T-cell (primary cell): Measurements from ENCODE around the gene DST. TPM values are rescaled to one million over a fixed set of nuclear protein-coding genes. Genes with fewer than 3 reads are reported as not detected.

Experiments
- ATAC-seq, 4 experiments: fragments of 200-7000 bp in 3 of 4; fragments of 150-1000 bp in 1 of 4; cut with Tn5 transposase; replicated peaks in 1 of 4; 1 replicate in 3 of 4; 2 replicates in 1 of 4; pipeline ENCODE4 v1.10.0; 2021; ENCODE audit warnings: moderate library complexity in 3 of 4, mild to moderate bottlenecking in 2 of 4, moderate number of reproducible peaks in 1 of 4
- CTCF ChIA-PET, 2 donors: fragments of 300-600 bp; sonication (Branson Sonifier 250); formaldehyde crosslinking; loops; one replicate each; lab custom pipeline; 2022; ENCODE audit warnings: antibody characterized with exemption in 2 of 2; lab: Charles Lee
- POLR2A ChIA-PET, 2 donors: fragments of 300-600 bp; sonication (Branson Sonifier 250); formaldehyde crosslinking; loops; one replicate each; lab custom pipeline; 2022; ENCODE audit warnings: antibody characterized with exemption in 2 of 2; lab: Charles Lee
- DNase-seq, 35 experiments: peaks; one replicate each; pipeline versions ENCODE4 v3.0.0 to v3.0.0-alpha.2; 2013 to 2023
- H3K27ac ChIP-seq: one replicate; pipeline ENCODE4 v1.5.1; 2013; ENCODE audit warnings: low read length
- H3K27me3 ChIP-seq, 2 experiments: replicated peaks in 1 of 2; 1 replicate in 1 of 2; 2 replicates in 1 of 2; pipeline versions ENCODE4 v1.6.1 to v1.7.0; 2013; ENCODE audit warnings: low read length in 1 of 2, mixed read lengths in 1 of 2; ENCODE audit not compliant: control insufficient read depth in 2 of 2, insufficient read depth in 2 of 2; ENCODE audit errors: extremely low read depth in 1 of 2
- H3K36me3 ChIP-seq, 2 donors: 1 replicate in 1 of 2; 2 replicates in 1 of 2; pipeline versions ENCODE4 v1.6.1 to v1.7.0; 2013; ENCODE audit warnings: low read length in 1 of 2; ENCODE audit not compliant: control insufficient read depth in 2 of 2, insufficient read depth in 1 of 2; ENCODE audit errors: extremely low read depth in 1 of 2
- H3K4me1 ChIP-seq, 2 experiments: 1 replicate in 1 of 2; 2 replicates in 1 of 2; pipeline versions ENCODE4 v1.6.1 to v1.7.0; 2013; ENCODE audit warnings: low read length in 2 of 2, mixed read lengths in 1 of 2; ENCODE audit not compliant: insufficient read depth in 2 of 2, control insufficient read depth in 1 of 2; ENCODE audit errors: extremely low read depth in 1 of 2
- H3K4me3 ChIP-seq, 2 donors: 1 replicate in 1 of 2; 2 replicates in 1 of 2; pipeline versions ENCODE4 v1.5.1 to v1.7.0; 2013; ENCODE audit warnings: mild to moderate bottlenecking in 2 of 2, low read length in 1 of 2, moderate library complexity in 1 of 2; ENCODE audit not compliant: control insufficient read depth in 1 of 2; ENCODE audit errors: extremely low read depth in 1 of 2
- H3K9me3 ChIP-seq: 2 replicates; pipeline ENCODE4 v1.7.0; 2013
- H3K27ac Mint-ChIP-seq, 2 donors: one replicate each; pipeline ENCODE4 v1.8.0; 2020 to 2021; ENCODE audit warnings: mild to moderate bottlenecking in 2 of 2, mixed read lengths in 2 of 2
- H3K27me3 Mint-ChIP-seq, 2 donors: one replicate each; pipeline ENCODE4 v1.8.0; 2021 to 2022; ENCODE audit warnings: mixed read lengths in 2 of 2
- H3K36me3 Mint-ChIP-seq: one replicate; pipeline ENCODE4 v1.8.0; 2021; ENCODE audit warnings: mixed read lengths
- H3K4me1 Mint-ChIP-seq, 3 donors: one replicate each; pipeline ENCODE4 v1.8.0; 2020 to 2022; ENCODE audit warnings: mixed read lengths in 3 of 3, mild to moderate bottlenecking in 1 of 3
- H3K4me3 Mint-ChIP-seq, 3 donors: one replicate each; pipeline ENCODE4 v1.8.0; 2020 to 2022; ENCODE audit warnings: mild to moderate bottlenecking in 3 of 3, mixed read lengths in 3 of 3, moderate library complexity in 3 of 3
- H3K9me3 Mint-ChIP-seq, 3 donors: one replicate each; pipeline ENCODE4 v1.8.0; 2020 to 2022; ENCODE audit warnings: mixed read lengths in 3 of 3
- WGBS: methylation state at CpG from one replicate; pipeline ENCODE4 v1.1.5; 2013; ENCODE audit warnings: missing lambda C conversion rate; ENCODE audit not compliant: insufficient coverage; 5-methylcytosine and 5-hydroxymethylcytosine counted together
- total RNA-seq, 35 experiments: library from RNA in 6 of 35; stranded (reverse) in 6 of 35; fragments of 120-200 nt in 1 of 35; gene quantifications; one replicate each; pipeline versions ENCODE4 v1.2.1 to v1.2.4 and lab custom pipeline; 2013 to 2026

Gene DST
- total RNA-seq, 5 donors from 2014 or later (not counting 1 experiment from before 2014, with no cell fraction given), result 3.1 to 12.1 (median 7.4) TPM

- Mint-ChIP-seq H3K4me1 (no peaks in the 10 kb centered on the region), H3K4me3 (no peak overlapping the region), H3K9me3 (no peaks in the 10 kb centered on the region), H3K27me3 (no peaks in the 10 kb centered on the region), H3K36me3 (no peaks in the 10 kb centered on the region), H3K27ac (no peak overlapping the region)
- H3K27me3 ChIP-seq, result no peaks in the 10 kb centered on the region
- H3K4me1 ChIP-seq, result no peaks in the 10 kb centered on the region
- H3K27ac ChIP-seq, result no peak overlapping the region
- no CpG with 5 or more reads among the region's 2 CpGs for WGBS
- H3K36me3 ChIP-seq, result no peaks in the 10 kb centered on the region
- ChIA-PET CTCF (no interaction called here), POLR2A (no interaction called here)
- no peak overlapping the region for H3K4me3 ChIP-seq
- ATAC-seq (no peak), DNase-seq (no peak)
- H3K9me3 ChIP-seq, result no peaks in the 10 kb centered on the region
These were observed 191.6 kb downstream of the DST start for GRCh38 chr6:56450882-56451739.

- Mint-ChIP-seq H3K27me3 (no peaks in the 10 kb centered on the region), H3K9me3 (no peaks in the 10 kb centered on the region), H3K4me1 (no peaks in the 10 kb centered on the region), H3K4me3 (no peak overlapping the region), H3K27ac (no peak overlapping the region), H3K36me3 (no peaks in the 10 kb centered on the region)
- Histone ChIP-seq H3K27me3 (no peaks in the 10 kb centered on the region), H3K9me3 (no peaks in the 10 kb centered on the region), H3K36me3 (no peaks in the 10 kb centered on the region), H3K4me1 (no peaks in the 10 kb centered on the region), H3K4me3 (no peak overlapping the region), H3K27ac (no peak overlapping the region)
- ChIA-PET CTCF (no interaction called here), POLR2A (no interaction called here)
- DNase-seq (no peak), ATAC-seq (no peak)
- 33% methylated on average over 1 of the region's 3 CpGs for WGBS
These were observed 192.3 kb downstream of the DST start for GRCh38 chr6:56450376-56450775.

- Mint-ChIP-seq H3K9me3 (peaks cover 0 to 2% (median 0%) of the 10 kb centered on the region in 3 donors), H3K4me3 (no peak overlapping the region), H3K27ac (no peak overlapping the region), H3K27me3 (no peaks in the 10 kb centered on the region), H3K4me1 (no peaks in the 10 kb centered on the region), H3K36me3 (no peaks in the 10 kb centered on the region)
- WGBS, result no CpG with 5 or more reads among the region's 1 CpG
- Histone ChIP-seq H3K4me1 (no peaks in the 10 kb centered on the region), H3K36me3 (no peaks in the 10 kb centered on the region), H3K27ac (no peak overlapping the region), H3K27me3 (no peaks in the 10 kb centered on the region), H3K4me3 (no peak overlapping the region), H3K9me3 (no peaks in the 10 kb centered on the region)
- CTCF ChIA-PET, result no interaction called here
- DNase-seq (no peak), ATAC-seq (no peak)
- POLR2A ChIA-PET, result no interaction called here
These were observed 194.6 kb downstream of the DST start for GRCh38 chr6:56448046-56448445.

GRCh38 chr6:56445818-56446217 is 196.9 kb downstream of the DST start:
- Histone ChIP-seq H3K27me3 (no peaks in the 10 kb centered on the region), H3K4me1 (no peaks in the 10 kb centered on the region), H3K9me3 (no peaks in the 10 kb centered on the region), H3K4me3 (no peak overlapping the region), H3K36me3 (no peaks in the 10 kb centered on the region), H3K27ac (no peak overlapping the region)
- Mint-ChIP-seq H3K27me3 (no peaks in the 10 kb centered on the region), H3K4me1 (no peaks in the 10 kb centered on the region), H3K36me3 (no peaks in the 10 kb centered on the region), H3K9me3 (peaks cover 0 to 3% (median 0%) of the 10 kb centered on the region in 3 donors), H3K4me3 (no peak overlapping the region), H3K27ac (no peak overlapping the region)
- DNase-seq, result no peak
- no CpG with 5 or more reads among the region's 8 CpGs for WGBS
- ATAC-seq, result no peak
- POLR2A ChIA-PET, result no interaction called here
- CTCF ChIA-PET, result no interaction called here

- Mint-ChIP-seq H3K27ac (no peak overlapping the region), H3K4me3 (no peak overlapping the region), H3K27me3 (no peaks in the 10 kb centered on the region), H3K36me3 (no peaks in the 10 kb centered on the region), H3K9me3 (peaks cover 0 to 3% (median 0%) of the 10 kb centered on the region in 3 donors), H3K4me1 (no peaks in the 10 kb centered on the region)
- Histone ChIP-seq H3K36me3 (no peaks in the 10 kb centered on the region), H3K27ac (no peak overlapping the region), H3K9me3 (no peaks in the 10 kb centered on the region), H3K27me3 (no peaks in the 10 kb centered on the region), H3K4me3 (no peak overlapping the region), H3K4me1 (no peaks in the 10 kb centered on the region)
- ChIA-PET CTCF (no interaction called here), POLR2A (no interaction called here)
- 70% methylated on average over 2 of the region's 2 CpGs for WGBS
- ATAC-seq, result no peak
- no peak for DNase-seq
These were observed 197.8 kb downstream of the DST start for GRCh38 chr6:56444855-56445254.

GRCh38 chr6:56440551-56440981 is 202.1 kb downstream of the DST start:
- H3K27ac Mint-ChIP-seq, result no peak overlapping the region
- Histone ChIP-seq H3K27ac (no peak overlapping the region), H3K27me3 (no peaks in the 10 kb centered on the region), H3K4me3 (no peak overlapping the region), H3K36me3 (no peaks in the 10 kb centered on the region), H3K9me3 (no peaks in the 10 kb centered on the region), H3K4me1 (no peaks in the 10 kb centered on the region)
- WGBS, result 86% methylated on average over 1 of the region's 4 CpGs
- H3K9me3 Mint-ChIP-seq, result peaks cover 0 to 10% (median 3%) of the 10 kb centered on the region in 3 donors
- peaks cover 0 to 13% of the 10 kb centered on the region in 2 donors for H3K27me3 Mint-ChIP-seq
- no peak for ATAC-seq
- DNase-seq, result no peak
- no peak overlapping the region for H3K4me3 Mint-ChIP-seq
- H3K36me3 Mint-ChIP-seq, result no peaks in the 10 kb centered on the region
- CTCF ChIA-PET, result no interaction called here
- no peaks in the 10 kb centered on the region for H3K4me1 Mint-ChIP-seq
- POLR2A ChIA-PET, result no interaction called here
